ENCODE data around the gene CD247.

Gene CD247

DNA sequence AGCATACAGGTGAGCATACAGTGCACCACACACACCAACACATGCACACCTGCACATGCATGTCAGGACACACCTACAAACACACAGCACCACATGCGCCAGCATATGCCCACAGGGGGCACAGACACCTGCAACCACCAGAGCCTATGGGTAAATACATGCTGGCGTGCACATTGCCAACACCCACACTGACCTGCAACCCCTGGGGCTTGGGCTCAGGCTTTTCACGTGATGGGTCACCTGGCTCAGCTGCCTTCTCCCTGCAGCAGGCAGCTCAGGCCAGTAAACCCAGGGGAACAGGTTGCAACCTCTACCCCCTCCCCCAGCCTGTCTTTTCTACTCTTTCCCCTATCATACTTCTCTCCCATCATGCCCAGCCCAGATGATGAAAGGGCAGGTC, 8.1 kb downstream of the CD247 start:
- no peak for DNase-seq

DNA sequence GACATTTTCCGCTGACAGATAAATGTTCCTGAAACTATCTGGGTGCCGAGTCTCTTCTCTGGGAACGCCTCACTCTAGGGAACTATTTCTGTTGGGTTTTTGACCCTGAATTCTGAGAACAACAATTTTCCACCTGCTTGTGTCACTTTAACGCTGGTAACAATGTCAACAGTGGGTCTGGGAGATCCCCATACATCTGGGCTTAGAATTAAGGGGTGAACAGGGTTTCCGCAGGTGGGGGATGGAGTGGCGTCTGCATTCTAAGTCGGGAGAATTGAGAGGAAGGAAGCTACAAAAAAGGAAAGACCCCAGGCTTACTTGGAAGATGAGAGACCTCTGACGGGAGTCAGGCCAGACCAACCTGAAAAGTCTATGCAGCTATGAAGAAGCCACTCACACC, 8.7 kb downstream of the CD247 start:
- DNase-seq, result no peak

DNA sequence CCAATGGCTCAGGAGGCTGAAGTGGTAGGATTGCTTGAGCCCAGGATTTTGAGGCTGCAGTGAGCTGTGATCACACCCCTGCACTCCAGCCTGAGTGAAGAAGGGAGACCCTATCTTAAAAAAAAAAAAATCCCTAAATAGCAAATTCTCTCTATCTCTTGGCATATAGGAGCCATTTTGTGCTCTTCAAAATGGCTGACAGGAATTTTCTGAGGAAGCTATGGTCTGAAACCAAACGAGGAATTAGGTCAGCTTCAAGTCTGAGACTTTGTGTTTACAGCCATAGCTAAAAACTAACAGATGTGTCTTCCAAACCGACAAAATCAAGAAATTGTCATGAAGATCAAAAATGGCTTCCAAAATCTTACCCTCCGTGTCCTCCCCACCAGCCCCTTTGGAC, 10.6 kb downstream of the CD247 start:
- no peak for DNase-seq

DNA sequence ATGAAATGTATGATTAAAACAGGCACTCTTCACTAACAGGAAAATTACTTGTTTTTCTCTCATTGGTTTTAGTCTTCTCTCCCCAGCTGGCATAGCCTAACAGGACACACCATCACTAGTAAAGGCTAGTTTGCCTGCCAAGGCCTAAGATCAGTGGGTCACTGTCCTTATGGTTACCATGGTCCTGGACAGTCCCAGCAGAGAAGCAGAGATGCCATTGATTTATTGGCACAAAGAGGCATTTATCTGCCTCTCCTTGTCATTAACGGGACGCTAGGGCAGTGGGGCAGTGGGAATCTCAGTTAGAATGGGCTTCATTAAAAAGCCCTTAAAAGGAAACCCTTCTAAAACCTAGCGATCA, 13.9 kb downstream of the CD247 start:
- no peak for DNase-seq

DNA sequence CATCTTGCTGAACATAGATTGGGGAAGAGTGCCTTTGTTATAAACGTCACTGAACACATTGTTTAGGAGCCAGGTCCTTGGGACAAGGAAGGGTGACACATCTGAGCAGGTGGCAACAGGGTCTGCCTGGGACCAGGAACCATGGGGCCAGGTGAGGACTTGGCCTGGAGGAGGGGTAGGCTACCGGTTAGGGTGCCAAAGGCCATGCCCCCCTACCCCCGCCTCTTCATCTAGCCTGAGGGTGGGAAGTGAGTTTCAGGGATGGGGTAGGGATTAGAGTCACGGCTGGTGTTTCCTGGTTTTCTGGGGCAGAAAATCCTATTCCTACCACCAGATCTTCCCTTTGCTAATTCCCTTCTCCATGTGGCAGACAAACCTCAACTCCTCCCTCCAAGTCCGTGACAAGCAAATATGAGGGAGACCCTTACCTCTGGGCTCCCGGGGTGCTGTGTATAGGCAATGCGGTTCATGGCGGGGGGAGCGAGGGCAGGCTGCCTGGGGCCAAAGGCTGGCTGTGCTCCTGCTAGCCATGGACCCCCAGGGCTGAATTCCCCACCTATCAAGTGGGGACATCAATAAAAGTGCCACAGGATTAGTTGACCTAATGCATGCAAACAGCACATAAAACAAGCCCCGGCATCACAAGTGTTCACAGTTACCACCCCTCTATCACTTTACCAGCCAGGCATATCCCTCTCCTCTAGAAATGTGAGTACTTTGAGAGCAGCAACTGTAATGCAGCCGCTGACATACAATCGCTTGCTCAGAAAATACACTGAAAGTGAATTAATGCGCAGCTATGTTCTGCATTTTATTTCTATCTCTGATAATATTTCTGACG, 14.5 kb downstream of the CD247 start:
- no peak for DNase-seq

DNA sequence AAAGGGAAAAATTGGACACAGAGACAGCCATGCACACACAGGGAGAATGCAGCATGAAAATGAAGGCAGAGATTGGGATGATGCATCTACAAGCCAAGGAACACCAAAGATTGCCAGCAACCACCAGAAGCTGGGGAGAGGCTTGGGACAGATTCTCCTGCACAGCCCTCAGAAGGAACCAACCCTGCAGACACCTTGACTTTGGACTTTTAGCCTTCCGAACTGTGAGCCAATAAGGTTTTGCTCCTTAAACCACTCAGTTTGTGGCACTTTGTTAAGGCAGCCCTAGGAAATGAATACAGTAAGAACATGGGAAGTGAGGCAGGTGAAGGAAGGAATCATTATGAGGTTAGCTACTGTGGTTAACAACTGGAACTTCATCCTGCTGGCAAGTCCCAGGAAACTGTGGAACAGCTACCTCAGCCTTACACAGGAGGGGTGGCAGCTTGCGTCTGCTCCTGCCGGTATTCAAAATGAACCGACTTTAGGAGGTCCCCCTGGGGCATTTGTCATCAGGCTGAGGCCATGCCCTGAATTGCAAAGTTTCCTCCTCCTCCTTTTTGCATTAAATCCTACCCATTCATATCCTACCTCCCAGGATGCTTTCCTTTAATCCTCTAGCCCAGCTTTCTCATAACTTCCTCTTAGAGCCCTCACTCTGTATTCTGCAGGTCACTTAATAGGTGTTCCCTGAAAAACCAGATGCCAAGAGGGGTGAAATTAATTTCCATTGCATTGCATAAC, 15.4 kb downstream of the CD247 start:
- DNase-seq, result no peak

DNA sequence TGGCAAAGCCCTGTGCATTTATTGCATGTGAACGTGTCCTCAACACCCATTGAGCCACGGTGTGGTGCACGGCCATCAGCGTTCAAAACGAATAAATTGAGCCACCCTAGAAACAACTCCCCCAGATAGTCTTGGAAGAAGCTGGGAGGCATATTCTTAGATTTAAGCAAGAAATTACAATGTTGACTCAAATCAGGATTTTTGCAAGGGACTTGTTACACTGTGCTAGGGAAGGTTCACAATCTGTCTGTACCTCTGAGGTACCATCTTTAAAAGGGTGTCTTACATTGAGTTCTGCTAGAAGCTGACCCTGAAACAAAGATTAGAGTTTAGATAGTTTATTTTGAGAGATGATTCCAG, 16.2 kb downstream of the CD247 start:
- no peak for DNase-seq

DNA sequence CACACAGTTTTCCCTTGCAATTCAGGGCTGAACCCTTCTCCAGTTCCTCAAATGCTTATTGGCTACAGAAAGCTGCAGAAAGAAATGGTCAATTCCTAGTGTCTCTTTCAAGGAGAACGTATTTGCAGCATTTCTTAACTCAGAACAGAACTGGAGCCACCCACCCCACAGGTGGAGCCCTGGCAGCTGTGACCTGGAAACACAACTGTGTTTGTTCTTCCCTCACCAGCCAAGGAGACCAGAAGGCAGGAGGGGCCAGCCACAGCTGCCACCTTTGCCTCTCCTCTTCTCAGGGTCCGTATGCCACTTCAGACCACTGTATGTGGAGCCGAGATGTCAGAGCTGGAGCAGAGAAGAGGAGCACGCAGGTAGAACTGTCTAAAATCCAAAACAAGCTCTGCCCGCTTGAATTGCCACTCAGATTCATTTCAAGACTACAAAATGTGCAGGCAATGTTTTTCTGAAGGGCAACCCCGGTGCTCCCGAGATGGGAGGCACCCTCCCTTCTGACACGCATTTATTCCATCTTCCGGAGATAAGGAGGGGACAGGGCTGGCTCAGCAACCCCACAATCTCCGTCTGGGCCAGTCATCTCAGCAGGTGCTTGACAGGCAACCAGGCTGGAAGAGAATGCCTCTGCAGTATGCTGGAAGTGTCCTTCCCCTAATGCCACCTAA, 16.7 kb downstream of the CD247 start:
- DNase-seq, result no peak

DNA sequence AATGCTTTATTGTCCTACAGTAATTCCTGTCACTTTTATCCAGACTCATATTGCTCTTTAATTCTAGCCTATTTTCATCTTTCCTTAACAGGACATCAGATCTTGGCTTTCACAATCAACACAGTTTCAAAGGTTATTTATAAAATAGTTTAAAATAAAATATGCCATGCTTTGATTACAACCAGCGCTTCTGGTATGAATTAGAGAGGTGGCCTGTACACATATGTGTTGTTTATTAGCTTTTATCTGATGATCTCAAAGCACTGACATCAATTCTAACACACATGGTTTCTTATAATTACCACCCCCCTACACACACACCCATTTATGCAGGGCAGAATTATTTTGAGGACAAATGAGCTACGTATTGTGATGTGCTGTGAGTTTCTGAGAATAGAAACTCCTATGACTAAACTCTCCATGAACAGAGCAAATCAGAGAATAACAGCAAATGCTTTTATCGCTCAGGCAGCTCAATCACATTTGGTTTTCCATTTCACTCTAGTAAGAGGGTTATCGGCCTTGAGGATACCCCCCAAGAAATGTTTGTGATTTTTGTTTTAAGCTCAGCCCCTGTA, 18.0 kb downstream of the CD247 start:
- DNase-seq, result peak; percentile 47

DNA sequence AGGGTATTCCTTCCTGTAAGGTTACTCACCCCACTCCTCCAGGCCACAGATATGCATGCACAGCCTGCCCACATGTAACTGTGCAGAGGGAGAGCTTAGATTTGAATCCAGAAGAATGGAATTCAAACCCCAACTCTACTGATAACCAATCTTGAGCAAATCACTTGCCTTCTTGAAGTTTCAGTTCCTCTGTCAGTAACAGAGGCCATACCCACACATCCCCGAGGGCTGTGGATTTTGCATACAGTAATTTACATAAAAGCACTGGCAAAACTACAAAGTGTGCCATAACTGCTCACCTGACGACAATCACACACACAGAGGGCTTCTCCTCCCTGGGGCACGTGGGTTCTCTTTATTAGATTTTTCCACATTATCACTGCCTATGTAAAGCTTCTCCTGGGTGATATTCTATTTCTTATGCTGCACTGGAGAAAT, 18.6 kb downstream of the CD247 start:
- DNase-seq, result no peak

DNA sequence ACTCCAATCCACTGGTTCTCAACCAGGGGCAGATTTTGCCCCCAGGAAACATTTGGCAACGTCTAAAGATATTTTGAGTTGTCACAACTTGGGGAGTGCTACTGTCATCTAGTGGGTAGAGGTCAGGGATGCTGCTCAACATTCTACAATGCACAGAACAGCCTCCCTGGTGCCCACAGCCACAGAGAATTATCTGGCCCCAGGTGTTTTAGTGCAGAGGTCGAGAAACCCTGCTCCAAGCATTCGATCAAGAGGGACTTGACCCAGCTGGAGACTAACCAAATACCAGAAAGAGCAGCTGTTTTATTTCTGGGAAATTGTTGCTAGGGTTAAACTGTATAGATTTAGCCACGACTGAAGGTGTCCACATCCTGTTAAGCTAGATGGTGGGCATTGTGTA, 19.2 kb downstream of the CD247 start:
- DNase-seq, result no peak

DNA sequence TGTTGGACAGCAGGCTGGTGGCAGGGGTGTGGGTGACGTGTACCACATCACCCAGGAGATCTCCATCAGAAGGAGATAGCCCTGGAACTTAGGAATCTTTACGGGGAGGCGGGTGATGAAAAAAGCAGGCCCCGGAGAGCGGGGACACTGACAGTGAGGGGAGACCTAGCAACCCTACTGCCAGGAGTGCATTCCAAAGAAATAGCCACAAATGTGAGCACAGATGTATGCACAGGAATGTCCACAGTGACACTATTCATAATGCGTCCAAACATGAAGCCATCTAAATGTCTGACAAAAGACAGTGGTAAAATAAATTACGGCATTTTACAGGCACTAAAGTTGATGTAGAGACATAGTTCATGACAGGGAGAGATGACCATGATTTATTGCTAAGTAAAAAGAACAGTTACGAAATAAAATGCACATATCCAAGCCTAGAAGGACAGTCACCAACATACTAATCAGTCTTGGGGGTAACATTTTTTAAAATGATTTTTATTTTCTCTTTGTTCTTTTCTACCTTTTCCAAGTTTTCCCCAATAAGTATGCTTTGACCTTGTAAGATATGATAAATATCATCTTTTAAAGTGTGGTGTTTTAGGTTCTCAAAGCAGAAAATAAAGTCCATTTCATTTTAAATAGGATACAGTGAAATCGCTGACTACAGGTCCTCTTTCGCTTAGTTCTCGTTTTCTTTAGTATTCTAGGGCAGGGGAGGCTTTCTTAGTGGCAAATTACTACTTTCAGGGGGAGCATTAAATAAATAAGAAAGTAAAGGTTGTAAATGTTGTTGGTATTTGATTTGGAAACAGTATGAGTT, 21.3 kb downstream of the CD247 start:
- no peak for DNase-seq

DNA sequence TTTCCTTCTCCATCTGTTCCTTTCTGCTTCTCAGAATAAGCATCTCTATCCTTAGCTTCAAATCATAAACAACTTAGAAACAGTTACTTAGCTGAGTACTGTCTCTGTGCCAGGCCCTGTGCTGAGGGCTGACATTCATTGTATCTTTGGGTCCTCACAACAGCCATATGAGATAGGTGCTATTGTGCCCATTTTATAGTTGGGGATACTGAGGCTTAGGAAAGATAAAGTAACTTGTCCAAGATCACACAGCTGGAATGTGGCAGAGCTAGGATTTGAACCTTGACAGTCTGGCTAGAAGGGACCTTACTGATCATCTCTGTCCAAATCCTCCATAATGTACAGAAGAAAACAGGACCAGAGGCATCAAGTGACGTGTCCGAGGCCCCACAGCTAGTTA, 25.0 kb downstream of the CD247 start:
- DNase-seq, result no peak

DNA sequence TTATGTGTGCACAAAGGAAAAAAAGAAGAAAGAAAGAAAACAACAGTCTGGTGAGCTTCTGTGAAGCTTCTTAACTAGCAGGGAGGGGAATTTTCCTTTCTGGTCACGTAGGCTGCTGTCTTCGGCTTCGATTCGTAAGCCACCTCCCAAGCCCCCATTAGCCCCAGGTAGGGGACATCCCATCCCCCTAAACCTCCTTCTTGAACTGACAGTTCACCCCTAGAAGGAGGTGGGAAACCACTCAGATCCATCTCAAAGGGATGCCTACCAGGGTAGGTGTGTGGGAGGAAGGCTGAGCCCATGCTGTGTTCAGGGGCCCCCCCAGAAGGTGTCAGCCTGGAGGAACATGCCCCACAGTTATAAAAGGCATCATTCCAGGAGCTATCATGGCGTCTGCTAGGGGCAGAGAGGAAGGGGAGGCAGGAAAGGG, 25.8 kb downstream of the CD247 start:
- peak; percentile 62 for DNase-seq

DNA sequence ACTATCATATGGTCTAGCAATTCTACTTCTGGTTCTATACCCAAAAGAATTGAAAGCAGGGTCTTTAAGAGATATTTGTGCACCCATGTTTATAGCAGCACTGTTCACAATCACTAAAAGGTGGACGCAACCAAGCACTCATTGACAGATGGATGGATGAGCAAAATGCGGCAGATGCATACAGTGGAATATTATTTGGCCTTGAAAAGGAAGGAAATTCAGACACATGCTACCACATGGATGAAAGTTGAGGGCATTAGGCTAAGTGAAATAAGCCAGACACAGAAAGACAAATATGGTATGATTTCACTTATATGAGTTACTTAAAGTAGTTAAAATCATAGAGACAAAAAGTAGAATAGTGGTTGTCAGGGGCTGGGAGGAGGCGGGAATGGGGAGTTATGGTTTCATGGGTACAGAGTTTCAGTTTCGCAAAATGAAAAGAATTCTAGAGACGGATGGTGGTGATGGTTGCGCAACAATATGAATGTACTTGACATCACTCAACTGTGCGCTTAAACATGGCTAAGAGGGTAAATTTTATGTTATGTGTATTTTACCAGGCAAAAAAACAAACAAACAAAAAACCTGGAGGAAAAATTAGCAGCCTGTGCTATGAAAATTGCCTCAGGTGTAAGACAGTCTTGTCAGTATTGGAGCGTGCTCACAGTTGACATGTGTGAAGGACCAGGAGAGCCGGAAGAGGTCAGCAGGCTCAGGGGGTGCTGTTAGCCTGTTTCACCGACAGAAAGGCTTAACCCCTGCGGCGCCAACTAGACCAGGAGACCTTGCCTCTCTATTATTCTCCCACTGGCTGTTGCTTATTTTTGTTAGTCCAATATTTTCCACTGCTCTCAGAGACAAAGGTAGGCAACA, 26.5 kb downstream of the CD247 start:
- DNase-seq, result peak; percentile 54

DNA sequence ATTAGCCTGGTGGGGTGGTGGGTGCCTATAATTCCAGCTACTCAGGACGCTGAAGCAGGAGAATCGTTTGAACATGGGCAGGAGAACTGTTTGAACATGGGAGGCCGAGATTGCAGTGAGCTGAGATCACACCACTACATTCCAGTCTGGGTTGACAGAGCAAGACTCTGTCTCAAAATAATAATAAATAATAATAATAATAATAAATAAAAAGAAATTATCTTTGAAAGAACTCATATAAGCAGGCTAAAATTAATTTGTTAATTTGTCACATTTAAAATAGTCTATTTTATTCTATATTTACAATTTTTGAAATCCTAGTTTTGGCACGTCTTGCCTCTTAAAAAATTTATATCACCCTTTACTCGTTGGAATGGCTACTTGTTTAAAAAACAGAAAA, 27.6 kb downstream of the CD247 start:
- DNase-seq, result no peak

DNA sequence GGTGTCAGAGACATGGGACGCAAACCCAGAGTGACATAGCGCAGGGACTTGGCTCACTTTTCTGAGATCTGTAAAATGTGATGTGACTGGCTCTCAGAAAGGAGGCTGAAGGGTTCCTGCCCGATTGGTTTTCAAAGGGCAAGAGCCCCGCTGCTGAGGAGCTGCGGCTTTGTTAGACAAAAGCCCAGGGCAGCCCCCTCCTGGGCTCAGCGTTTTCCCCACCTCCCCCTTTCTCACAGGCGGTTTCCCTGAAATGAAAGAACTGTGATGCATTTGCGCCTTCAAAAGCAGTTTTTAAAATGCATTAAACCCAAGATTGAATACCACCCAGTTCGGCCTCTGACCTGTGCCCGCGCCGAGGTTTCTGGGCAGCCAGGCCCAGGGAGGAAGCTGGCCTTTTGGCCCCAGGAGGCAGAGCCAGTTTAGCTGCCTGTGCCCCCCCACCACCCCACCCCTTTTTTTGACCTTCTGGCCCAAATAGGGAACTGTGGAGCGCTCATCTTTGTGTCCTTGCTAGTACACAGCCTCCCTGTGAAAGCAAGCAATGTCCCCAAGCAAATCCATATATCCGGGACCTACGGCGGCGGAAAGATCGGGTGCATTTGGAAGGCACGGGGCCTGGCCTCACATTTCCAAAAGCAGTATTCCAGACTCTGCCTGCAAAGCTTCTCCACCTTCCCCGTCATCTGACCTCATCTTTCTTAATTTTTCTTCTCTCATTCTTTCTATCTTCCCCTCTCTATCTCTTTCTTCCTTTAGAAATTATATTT, 28.6 kb downstream of the CD247 start:
- peak; percentile 74 for DNase-seq

DNA sequence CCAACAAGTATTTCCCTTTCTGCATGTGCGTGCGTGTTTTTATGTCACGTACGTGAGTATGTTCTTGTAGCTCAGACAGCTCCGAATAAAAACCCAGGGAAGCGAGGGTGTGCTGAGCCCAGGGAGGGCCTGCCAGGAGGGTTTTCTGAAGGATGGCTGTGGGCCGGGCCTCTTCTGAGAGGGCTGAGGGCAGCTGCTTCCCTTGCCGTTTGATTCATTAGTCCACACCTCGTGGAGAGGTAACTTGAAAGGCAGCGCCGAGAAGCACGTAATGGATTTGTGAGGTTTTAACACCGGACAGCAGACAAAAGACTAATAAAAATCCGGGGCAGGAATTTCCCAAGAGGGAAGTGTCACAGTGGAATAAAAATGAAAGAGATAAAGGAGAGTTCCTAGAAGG, 29.5 kb downstream of the CD247 start:
- no peak for DNase-seq

DNA sequence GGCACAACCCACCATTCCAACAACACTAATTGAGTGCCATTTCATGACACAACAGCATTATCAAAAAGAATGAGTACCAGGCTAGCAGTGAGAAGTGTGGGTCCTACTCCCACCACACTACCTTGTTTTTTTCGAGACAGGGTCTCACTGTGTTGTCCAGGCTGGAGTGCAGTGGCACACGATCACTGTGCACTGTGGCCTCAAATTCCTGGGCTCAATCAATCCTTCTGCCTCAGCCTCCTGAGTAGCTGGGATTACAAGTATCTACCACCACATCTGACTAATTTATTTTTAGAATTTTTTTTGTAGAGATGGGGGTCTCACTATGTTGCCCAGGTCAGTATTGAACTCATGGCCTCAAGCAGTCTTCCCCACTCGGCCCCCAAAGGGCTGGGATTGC, 30.7 kb downstream of the CD247 start:
- DNase-seq, result no peak

DNA sequence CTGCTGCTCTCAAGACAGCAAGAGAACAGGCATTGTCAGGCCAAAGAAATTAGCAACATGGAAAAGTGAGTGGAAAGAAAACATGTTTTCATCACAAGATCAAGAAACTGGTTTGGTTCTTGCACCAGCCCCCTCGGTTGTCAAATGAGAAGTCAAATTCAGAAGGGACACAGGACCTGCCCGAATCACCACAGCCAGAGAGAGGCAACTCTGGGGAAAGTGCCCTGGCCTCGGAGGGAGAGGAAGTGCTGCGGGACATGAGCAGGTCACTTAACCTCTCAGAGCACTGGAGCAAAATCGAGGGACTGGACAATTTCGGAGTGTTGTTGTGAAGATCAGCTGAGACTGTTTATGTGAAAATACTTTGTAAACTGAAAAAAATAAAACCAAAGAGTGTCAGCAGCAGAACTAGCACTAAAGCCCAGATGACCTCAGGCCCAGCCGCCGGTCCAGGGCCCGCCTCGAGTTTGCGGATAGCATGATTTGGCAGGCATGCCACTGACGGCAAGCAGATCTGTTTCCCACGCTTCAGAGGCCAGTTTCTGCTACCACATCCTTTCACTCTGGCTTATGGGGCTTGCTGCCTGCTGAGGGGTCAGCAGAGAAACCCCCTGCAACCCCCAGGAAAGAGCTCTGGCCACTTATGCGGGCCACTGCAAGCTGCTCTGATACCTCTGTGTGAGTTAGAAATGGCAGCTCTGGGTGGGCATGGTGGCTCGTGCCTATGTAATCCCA, 32.1 kb downstream of the CD247 start:
- peak; percentile 44 for DNase-seq

All from CD4-positive, alpha-beta T cell treated with Interleukin-21 for 1 hour (primary cell).